Gastrocnemius medialis (tissue), 4 donors: ENCODE measurements around the gene CAND2. TPM values are rescaled to one million over a fixed set of nuclear protein-coding genes. Genes with fewer than 3 reads are reported as not detected.
A peak's percentile ranks its signal among the peaks of the same experiment; 100 is the strongest.
"Not testable (repeated sequence)": the region's sequence is repeated elsewhere in the genome, so short reads cannot be mapped to it uniquely, and the experiment has no call there.

Experiments
- ATAC-seq, 2 donors: fragments of 150-250 bp; one replicate each; pipeline ENCODE4 v1.9.1; 2016
- DNase-seq, 2 donors: peaks; one replicate each; pipeline ENCODE4 v3.0.0-alpha.2; 2019
- H3K27ac ChIP-seq, 4 donors: fragments of 200-600 bp; sonication (generic); 1 replicate in 1 of 4; 2 replicates in 3 of 4; pipeline ENCODE4 v1.5.1; 2016 to 2018; ENCODE audit warnings: mild to moderate bottlenecking in 2 of 4, moderate library complexity in 1 of 4
- H3K27me3 ChIP-seq, 3 donors: fragments of 200-600 bp; sonication (generic) in 2 of 3; 1 replicate in 1 of 3; 2 replicates in 2 of 3; pipeline versions ENCODE4 v1.5.1 to v1.6.0; 2016 to 2019; ENCODE audit warnings: mild to moderate bottlenecking in 1 of 3, moderate library complexity in 1 of 3
- H3K36me3 ChIP-seq, 2 donors: fragments of 200-600 bp; sonication (generic) in 1 of 2; one replicate each; pipeline ENCODE4 v1.5.1; 2017 to 2018
- H3K4me1 ChIP-seq, 2 donors: fragments of 200-600 bp; sonication (generic) in 1 of 2; one replicate each; pipeline ENCODE4 v1.5.1; 2016 to 2017; ENCODE audit warnings: mild to moderate bottlenecking in 2 of 2
- H3K4me3 ChIP-seq, 4 donors: fragments of 200-600 bp; sonication (generic) in 3 of 4; 1 replicate in 1 of 4; 2 replicates in 3 of 4; pipeline ENCODE4 v1.5.1; 2016 to 2019; ENCODE audit warnings: mild to moderate bottlenecking in 2 of 4
- H3K9me3 ChIP-seq, 3 donors: fragments of 200-600 bp; sonication (generic) in 2 of 3; 1 replicate in 1 of 3; 2 replicates in 2 of 3; pipeline ENCODE4 v1.5.1; 2016 to 2019
- CTCF ChIP-seq, 5 experiments: fragments of 450-650 bp in 3 of 5; fragments of 200-600 bp in 2 of 5; sonication (generic) in 2 of 5; IDR thresholded peaks in 4 of 5; conservative IDR thresholded peaks in 1 of 5; 1 replicate in 4 of 5; 2 replicates in 1 of 5; pipeline ENCODE4 v1.5.1; 2016 to 2019; ENCODE audit warnings: antibody characterized with exemption in 5 of 5, mild to moderate bottlenecking in 3 of 5, moderate library complexity in 3 of 5
- POLR2A ChIP-seq, 2 donors: fragments of 450-650 bp; IDR thresholded peaks; one replicate each; pipeline ENCODE4 v1.6.1; 2017; ENCODE audit warnings: antibody characterized with exemption in 2 of 2, mild to moderate bottlenecking in 2 of 2, moderate library complexity in 2 of 2
- in situ Hi-C, 4 donors: fragments of 200-750 bp; cut with MboI; loops; one replicate each; pipeline versions ENCODE4 v1.15.0 to v1.8.0; 2017; ENCODE audit warnings: low sequenced_read_pairs in 4 of 4
- intact Hi-C: fragments of 100-400 bp; cut with DNase I; formaldehyde crosslinking; loops from one replicate; pipeline ENCODE4 v1.15.1; 2023; ENCODE audit warnings: low total_unique reads
- total RNA-seq, 4 donors: library from RNA; depleted of rRNA; stranded (reverse); fragments of >200 nt; gene quantifications; one replicate each; pipeline versions ENCODE4 v1.1.0 to v1.2.3, GENCODE V29; 2016

CAND2 gene
- total RNA-seq, 4 donors from 2014 or later, result 133 to 308 (median 181) TPM

- intact Hi-C loops (loop anchor here (10.0 kb wide), 1 partner anchor 253 kb away; no protein-coding TSS in a partner anchor), in situ Hi-C loops (no loop called here)
- Histone ChIP-seq H3K27me3 (no peaks in the 10 kb centered on the region), H3K9me3 (no peaks in the 10 kb centered on the region), H3K4me3 (no peak overlapping the region), H3K36me3 (peaks cover 0 to 70% of the 10 kb centered on the region in 2 donors), H3K27ac (peak overlapping the region; percentile 37 to 94 (median 56)), H3K4me1 (peaks cover 34 to 52% of the 10 kb centered on the region in 2 donors)
- TF ChIP-seq POLR2A (IDR thresholded peaks at IDR 0.05), result no peak
- no peak for TF ChIP-seq CTCF (IDR thresholded peaks at IDR 0.05 in 4 of 5, conservative IDR thresholded peaks at IDR 0.05 in 1 of 5)
- no peak for ATAC-seq
- no peak for DNase-seq
These were observed 41.0 kb downstream of the CAND2 start for GRCh38 chr3:12837295-12837986.

GRCh38 chr3:12838179-12838965 lies 41.9 kb downstream of the CAND2 start:
- DNase-seq (no peak), ATAC-seq (no peak)
- no peaks in the 10 kb centered on the region for H3K27me3 ChIP-seq
- peaks cover 0 to 61% of the 10 kb centered on the region in 2 donors for H3K36me3 ChIP-seq
- in situ Hi-C loops (no loop called here), intact Hi-C loops (loop anchor here (10.0 kb wide), 1 partner anchor 254 kb away; no protein-coding TSS in a partner anchor)
- no peaks in the 10 kb centered on the region for H3K9me3 ChIP-seq
- peaks cover 34 to 52% of the 10 kb centered on the region in 2 donors for H3K4me1 ChIP-seq
- no peak overlapping the region for H3K4me3 ChIP-seq
- H3K27ac ChIP-seq, result peak overlapping the region; percentile 37 to 94 (median 56)
- TF ChIP-seq CTCF (IDR thresholded peaks at IDR 0.05 in 4 of 5, conservative IDR thresholded peaks at IDR 0.05 in 1 of 5) (no peak), POLR2A (IDR thresholded peaks at IDR 0.05) (no peak)

GRCh38 chr3:12839156-12839946 lies 42.9 kb downstream of the CAND2 start:
- intact Hi-C loops (loop anchor here (10.0 kb wide), 1 partner anchor 255 kb away; no protein-coding TSS in a partner anchor), in situ Hi-C loops (no loop called here)
- DNase-seq (no peak), ATAC-seq (no peak)
- Histone ChIP-seq H3K27me3 (no peaks in the 10 kb centered on the region), H3K4me3 (peak overlapping the region in 3 of 4 donors; percentile 8 to 95 (median 81)), H3K36me3 (peaks cover 0 to 51% of the 10 kb centered on the region in 2 donors), H3K27ac (peak overlapping the region in 3 of 4 donors; percentile 91 to 94 (median 91)), H3K4me1 (peaks cover 34 to 48% of the 10 kb centered on the region in 2 donors), H3K9me3 (no peaks in the 10 kb centered on the region)
- TF ChIP-seq CTCF (IDR thresholded peaks at IDR 0.05 in 4 of 5, conservative IDR thresholded peaks at IDR 0.05 in 1 of 5), result no peak
- no peak for TF ChIP-seq POLR2A (IDR thresholded peaks at IDR 0.05)

- in situ Hi-C loops, DNase-seq, H3K27me3 ChIP-seq, ATAC-seq, H3K9me3 ChIP-seq: not testable (repeated sequence)
- H3K4me1 ChIP-seq, result peaks cover 34 to 42% of the 10 kb centered on the region in 2 donors
- peak overlapping the region; percentile 81 to 97 (median 93) for H3K4me3 ChIP-seq
- H3K27ac ChIP-seq, result peak overlapping the region; percentile 91 to 94 (median 92)
- H3K36me3 ChIP-seq, result peaks cover 0 to 44% of the 10 kb centered on the region in 2 donors
- intact Hi-C loops, result loop anchor here (2.0 to 5.0 kb wide), 2 partner anchors 29 to 133 kb away; no protein-coding TSS in a partner anchor
These were observed 43.7 kb downstream of the CAND2 start for GRCh38 chr3:12840148-12840547.
